ENCODE results near the gene SLC18A3. TPM values are rescaled to one million over a fixed set of nuclear protein-coding genes. Genes with fewer than 3 reads are reported as not detected.

Gene SLC18A3
- not detected for total RNA-seq

DNA sequence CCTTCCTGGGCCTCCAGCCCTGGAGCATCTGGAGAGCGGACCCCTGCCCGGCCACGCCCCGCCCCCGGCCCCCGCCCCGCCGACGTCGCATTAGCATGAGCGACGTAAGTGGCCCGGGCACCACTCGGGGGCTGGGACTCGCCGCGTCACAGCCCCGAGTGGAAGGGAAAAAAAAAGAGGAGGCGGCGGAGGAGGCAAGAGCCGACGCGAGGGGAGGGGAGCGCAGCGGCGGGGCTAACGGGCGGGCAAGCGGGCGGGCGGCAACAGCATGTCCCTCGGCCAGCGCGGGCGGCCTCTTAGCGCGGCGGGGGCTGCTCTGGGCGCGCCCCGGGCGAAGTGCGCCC, at the start of gene SLC18A3:
SLC18A3 (plus strand) TSS at position 197 of the 344 bp plus-strand sequence. CDS start 431 bp downstream, outside the sequence.
- H3K36me3 ChIP-seq: no peaks in the 10 kb centered on the region
- H3K4me3 ChIP-seq: peak within 1 kb of the TSS in 2 of 3 donors; percentile 22 to 41
- intact Hi-C loops (cut with DNase I; ENCODE audit: low total_unique reads): no loop called here
- H3K9me3 ChIP-seq: no peaks in the 10 kb centered on the region
- no peak for DNase-seq (ENCODE audit: low spot score in 2 of 2)
- TF ChIP-seq POLR2A (IDR thresholded peaks at IDR 0.05) (no peak), POLR2AphosphoS5 (IDR thresholded peaks at IDR 0.05) (no peak), CTCF (IDR thresholded peaks at IDR 0.05) (no peak)
- H3K27me3 ChIP-seq: peaks cover 7 to 93% of the 10 kb centered on the region in 2 donors
- H3K27ac ChIP-seq: no peak within 1 kb of the TSS
- H3K4me1 ChIP-seq: peaks cover 0 to 2% of the 10 kb centered on the region in 2 donors

- intact Hi-C loops (cut with DNase I; ENCODE audit: low total_unique reads): no loop called here
- H3K27ac ChIP-seq: no peak overlapping the region
- TF ChIP-seq POLR2AphosphoS5 (IDR thresholded peaks at IDR 0.05) (no peak), CTCF (IDR thresholded peaks at IDR 0.05) (no peak), POLR2A (IDR thresholded peaks at IDR 0.05) (no peak)
Measured at GRCh38 chr10:49560526-49560925, 49.6 kb upstream of the SLC18A3 start.

GRCh38 chr10:49562893-49563292, 47.2 kb upstream of the SLC18A3 start:
- no peak overlapping the region for H3K4me3 ChIP-seq
- intact Hi-C loops (cut with DNase I; ENCODE audit: low total_unique reads): no loop called here
- no peak for TF ChIP-seq CTCF (IDR thresholded peaks at IDR 0.05)
- no peak for TF ChIP-seq POLR2AphosphoS5 (IDR thresholded peaks at IDR 0.05)
- no peak for TF ChIP-seq POLR2A (IDR thresholded peaks at IDR 0.05)
- no peaks in the 10 kb centered on the region for H3K36me3 ChIP-seq
- H3K27me3 ChIP-seq: no peaks in the 10 kb centered on the region
- H3K27ac ChIP-seq: no peak overlapping the region
- H3K9me3 ChIP-seq: no peaks in the 10 kb centered on the region
- no peaks in the 10 kb centered on the region for H3K4me1 ChIP-seq
- no peak for DNase-seq (ENCODE audit: low spot score in 2 of 2)

More at GRCh38 chr10:49560526-49560925, 49.6 kb upstream of the SLC18A3 start:
- no peak overlapping the region for H3K4me3 ChIP-seq
- no peaks in the 10 kb centered on the region for H3K36me3 ChIP-seq
- H3K4me1 ChIP-seq: no peaks in the 10 kb centered on the region
- DNase-seq (ENCODE audit: low spot score in 2 of 2): no peak
- H3K27me3 ChIP-seq: no peaks in the 10 kb centered on the region
- no peaks in the 10 kb centered on the region for H3K9me3 ChIP-seq

GRCh38 chr10:49564461-49565009, 45.6 kb upstream of the SLC18A3 start:
- H3K27ac ChIP-seq: no peak overlapping the region
- intact Hi-C loops (cut with DNase I; ENCODE audit: low total_unique reads): no loop called here
- H3K36me3 ChIP-seq: no peaks in the 10 kb centered on the region
- TF ChIP-seq POLR2A (IDR thresholded peaks at IDR 0.05) (no peak), CTCF (IDR thresholded peaks at IDR 0.05) (no peak), POLR2AphosphoS5 (IDR thresholded peaks at IDR 0.05) (no peak)
- H3K4me3 ChIP-seq: no peak overlapping the region
- H3K27me3 ChIP-seq: no peaks in the 10 kb centered on the region
- no peak for DNase-seq (ENCODE audit: low spot score in 2 of 2)
- peaks cover 0 to 5% of the 10 kb centered on the region in 2 donors for H3K9me3 ChIP-seq
- no peaks in the 10 kb centered on the region for H3K4me1 ChIP-seq

GRCh38 chr10:49567810-49568209, 42.3 kb upstream of the SLC18A3 start:
- no peaks in the 10 kb centered on the region for H3K27me3 ChIP-seq
- no peak for DNase-seq (ENCODE audit: low spot score in 2 of 2)
- no peaks in the 10 kb centered on the region for H3K36me3 ChIP-seq
- H3K27ac ChIP-seq: no peak overlapping the region
- H3K9me3 ChIP-seq: peaks cover 0 to 8% of the 10 kb centered on the region in 2 donors
- no peaks in the 10 kb centered on the region for H3K4me1 ChIP-seq
- intact Hi-C loops (cut with DNase I; ENCODE audit: low total_unique reads): no loop called here
- no peak overlapping the region for H3K4me3 ChIP-seq
- TF ChIP-seq CTCF (IDR thresholded peaks at IDR 0.05): no peak
- TF ChIP-seq POLR2AphosphoS5 (IDR thresholded peaks at IDR 0.05): no peak
- TF ChIP-seq POLR2A (IDR thresholded peaks at IDR 0.05): no peak

Measured in breast epithelium (tissue), 4 donors.